HL-60/S4 (cell line): ENCODE data around the gene HERC2.
"Not testable (repeated sequence)": the region's sequence is repeated elsewhere in the genome, so short reads cannot be mapped to it uniquely, and the experiment has no call there.

Experiments used
- in situ Hi-C: fragments of 300-500 bp; cut with MboI; formaldehyde crosslinking; loops from 2 replicates; pipeline ENCODE4 v1.14.3; 2022; ENCODE audit warnings: low sequenced_read_pairs

HERC2 gene

GRCh38 chr15:28182216-28182615 lies 139.8 kb downstream of the HERC2 start:
- in situ Hi-C loops, result no loop called here

GRCh38 chr15:28181366-28181765 lies 140.6 kb downstream of the HERC2 start:
- in situ Hi-C loops, result no loop called here

- in situ Hi-C loops, result no loop called here
Measured at GRCh38 chr15:28179270-28179669, 142.7 kb downstream of the HERC2 start.

DNA sequence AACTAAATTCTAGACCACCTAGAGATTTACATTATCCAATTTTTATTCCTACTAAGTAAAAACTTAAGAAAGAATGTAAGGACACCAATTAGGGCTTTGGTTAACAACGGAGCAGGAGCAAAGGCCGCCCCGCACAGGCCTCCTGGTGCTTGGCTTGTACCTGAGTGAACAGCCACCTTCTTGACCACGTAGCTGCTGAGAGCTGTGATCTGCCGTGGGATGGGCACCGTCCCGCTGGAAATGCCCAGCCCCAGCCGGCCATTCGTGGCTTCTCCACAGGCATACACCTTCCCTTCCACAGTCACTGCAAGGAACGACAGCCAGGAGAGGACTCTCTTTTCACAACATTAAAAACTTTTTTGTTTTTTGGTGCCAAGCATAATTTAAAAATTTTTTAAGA lies 143.3 kb downstream of the HERC2 start:
- in situ Hi-C loops, result no loop called here

- in situ Hi-C loops, result no loop called here
Measured at GRCh38 chr15:28178290-28178689, 143.7 kb downstream of the HERC2 start.

- in situ Hi-C loops, result no loop called here
Measured at GRCh38 chr15:28169366-28169765, 152.6 kb downstream of the HERC2 start.

- in situ Hi-C loops, result not testable (repeated sequence)
Measured at GRCh38 chr15:28168405-28169121, 153.4 kb downstream of the HERC2 start.

DNA sequence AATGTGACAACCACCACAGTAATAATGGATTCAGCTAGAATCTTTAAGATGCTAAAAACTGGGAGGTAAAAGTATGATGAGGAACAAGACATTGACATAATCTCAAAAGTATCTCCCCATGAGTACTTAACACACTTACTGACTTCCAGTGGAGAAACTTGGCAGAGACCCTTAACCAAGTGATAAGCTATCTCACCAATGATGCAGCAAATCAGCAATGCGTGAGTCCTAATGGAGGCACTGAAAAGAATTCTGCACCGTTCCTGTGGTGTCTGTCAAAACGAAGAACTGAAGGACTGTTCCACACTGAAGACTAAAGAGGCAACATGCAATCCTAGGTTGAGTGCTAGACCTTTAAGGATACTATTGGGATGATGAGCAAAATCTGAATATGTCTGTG lies 154.9 kb downstream of the HERC2 start:
- in situ Hi-C loops, result no loop called here

- in situ Hi-C loops, result no loop called here
Measured at GRCh38 chr15:28165791-28166190, 156.2 kb downstream of the HERC2 start.

DNA sequence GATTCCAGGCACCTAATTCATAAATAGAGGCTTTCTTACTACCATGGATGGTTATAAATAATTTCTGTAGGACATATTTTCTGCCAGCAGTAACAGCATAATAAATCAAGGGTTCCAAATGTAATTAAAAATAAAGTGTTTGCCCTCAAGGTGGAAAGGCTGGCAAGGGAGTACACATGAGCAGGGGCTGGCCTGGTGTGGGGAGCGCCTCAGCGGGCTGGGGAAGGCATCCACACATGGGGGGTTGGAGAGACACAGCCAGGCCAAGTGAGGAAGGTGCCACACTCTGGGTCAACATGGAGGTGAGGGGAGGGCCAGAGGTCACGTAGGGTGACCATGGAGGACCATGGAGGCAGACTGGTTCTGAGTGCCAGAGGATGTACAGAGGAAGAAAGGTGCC lies 157.1 kb downstream of the HERC2 start:
- in situ Hi-C loops, result no loop called here

DNA sequence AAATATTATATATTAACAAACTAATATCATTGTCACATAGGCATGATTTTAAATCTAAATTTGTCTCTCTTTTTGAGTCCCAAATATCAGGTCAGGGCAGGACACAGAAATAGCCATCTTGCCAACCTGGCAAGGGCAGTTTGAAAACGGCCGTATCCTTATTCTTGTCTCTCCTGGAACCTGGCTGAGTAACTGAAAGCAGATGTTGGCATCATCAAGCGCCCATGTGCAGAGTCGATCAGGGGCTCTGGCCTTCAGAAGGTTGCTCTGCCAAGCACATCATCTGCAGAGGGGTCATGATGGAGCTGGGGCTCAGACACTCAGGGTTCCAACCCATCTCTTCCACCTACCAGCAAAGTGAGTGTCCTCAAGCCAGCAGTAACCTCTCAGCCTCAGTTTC lies 167.7 kb downstream of the HERC2 start:
- in situ Hi-C loops, result no loop called here

GRCh38 chr15:28153492-28154119 lies 168.4 kb downstream of the HERC2 start:
- in situ Hi-C loops, result no loop called here

- in situ Hi-C loops, result not testable (repeated sequence)
Measured at GRCh38 chr15:28152538-28152923, 169.4 kb downstream of the HERC2 start.

GRCh38 chr15:28151864-28152537 lies 170.0 kb downstream of the HERC2 start:
- in situ Hi-C loops, result not testable (repeated sequence)

DNA sequence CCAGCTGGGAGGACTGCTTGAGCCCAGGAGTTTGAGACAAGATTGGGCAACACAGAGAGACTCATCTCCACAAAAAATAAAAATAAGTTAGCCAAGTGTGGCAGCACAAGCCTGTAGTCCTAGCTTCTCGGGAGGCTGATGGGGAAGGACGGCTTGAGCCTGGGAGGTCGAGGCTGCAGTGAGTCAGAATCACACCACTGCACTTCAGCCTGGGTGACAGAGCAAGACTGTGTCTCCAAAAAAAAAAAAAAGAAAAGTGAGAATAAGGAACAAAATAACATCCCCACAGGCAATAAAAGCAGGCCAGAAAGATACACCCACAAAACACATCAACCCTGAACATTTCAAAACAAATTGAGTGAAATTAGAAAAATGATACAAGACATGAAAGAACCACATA lies 174.2 kb downstream of the HERC2 start:
- in situ Hi-C loops, result no loop called here

DNA sequence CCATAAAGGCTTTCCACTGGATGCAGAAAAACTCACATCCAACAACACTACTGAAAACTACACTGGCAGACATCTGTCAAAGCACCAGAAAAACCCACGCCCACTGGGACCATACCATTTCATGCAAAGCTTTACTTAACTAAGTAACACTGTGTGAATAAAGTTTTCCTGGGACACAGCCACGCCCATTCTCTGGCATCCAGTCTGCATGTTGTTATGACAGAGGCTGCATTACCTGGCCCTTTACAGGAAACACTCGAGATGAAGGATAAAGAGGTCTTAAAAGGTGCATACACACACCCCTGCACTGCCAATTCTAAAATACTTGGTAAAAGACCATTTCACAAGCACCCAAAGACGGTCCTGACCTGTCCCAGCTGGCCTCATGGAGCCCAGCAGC lies 176.6 kb downstream of the HERC2 start:
- in situ Hi-C loops, result not testable (repeated sequence)

GRCh38 chr15:28140062-28140461 lies 181.9 kb downstream of the HERC2 start:
- in situ Hi-C loops, result no loop called here

GRCh38 chr15:28137408-28138039 lies 184.5 kb downstream of the HERC2 start:
- in situ Hi-C loops, result not testable (repeated sequence)

DNA sequence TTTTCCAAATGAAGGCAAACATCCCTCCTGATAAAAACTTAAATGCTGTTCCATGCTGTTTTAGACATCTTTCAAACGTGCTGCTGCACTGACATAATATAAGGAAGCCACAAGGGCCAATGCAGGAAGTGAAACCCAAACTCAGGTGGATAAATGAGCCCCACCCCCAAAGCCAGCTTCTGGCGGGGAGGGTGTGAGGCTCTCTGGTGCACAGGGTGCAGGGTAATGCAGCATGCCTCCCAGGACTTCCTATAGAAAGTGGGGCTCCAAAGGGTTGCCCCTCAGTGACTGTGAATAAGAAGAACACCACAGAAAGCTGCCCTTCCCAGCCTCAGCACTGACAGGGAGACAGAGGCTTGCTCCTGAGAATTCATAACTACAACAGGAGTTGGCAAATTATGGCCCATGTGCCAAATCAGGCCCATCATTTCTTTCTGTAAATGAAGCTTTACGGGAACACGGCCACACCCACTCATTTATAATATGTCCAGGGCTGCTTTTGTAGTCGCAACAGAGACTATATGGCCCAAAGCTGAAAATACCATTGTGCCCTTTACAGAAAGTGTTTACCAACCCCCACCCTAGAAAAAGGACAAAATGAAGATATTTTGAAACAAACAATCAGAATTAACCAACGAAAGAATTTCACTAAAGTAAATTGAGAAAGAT lies 185.6 kb downstream of the HERC2 start:
- in situ Hi-C loops, result not testable (repeated sequence)

GRCh38 chr15:28133281-28133680 lies 188.7 kb downstream of the HERC2 start:
- in situ Hi-C loops, result no loop called here
